AG09319 (cell line): ENCODE data around the gene CYB5A.

Experiments used
- DNase-seq: peaks from one replicate; pipeline ENCODE4 v3.0.0-alpha.2; 2010; ENCODE audit warnings: low read depth; ENCODE audit errors: extremely low read depth
- TF ChIP-seq, protein P1 (sequence below): IDR thresholded peaks from 2 replicates; pipeline ENCODE4 v1.5.1; 2011; ENCODE audit warnings: low read depth, mild to moderate bottlenecking, inconsistent platforms, low read length, moderate library complexity

The CYB5A gene

DNA sequence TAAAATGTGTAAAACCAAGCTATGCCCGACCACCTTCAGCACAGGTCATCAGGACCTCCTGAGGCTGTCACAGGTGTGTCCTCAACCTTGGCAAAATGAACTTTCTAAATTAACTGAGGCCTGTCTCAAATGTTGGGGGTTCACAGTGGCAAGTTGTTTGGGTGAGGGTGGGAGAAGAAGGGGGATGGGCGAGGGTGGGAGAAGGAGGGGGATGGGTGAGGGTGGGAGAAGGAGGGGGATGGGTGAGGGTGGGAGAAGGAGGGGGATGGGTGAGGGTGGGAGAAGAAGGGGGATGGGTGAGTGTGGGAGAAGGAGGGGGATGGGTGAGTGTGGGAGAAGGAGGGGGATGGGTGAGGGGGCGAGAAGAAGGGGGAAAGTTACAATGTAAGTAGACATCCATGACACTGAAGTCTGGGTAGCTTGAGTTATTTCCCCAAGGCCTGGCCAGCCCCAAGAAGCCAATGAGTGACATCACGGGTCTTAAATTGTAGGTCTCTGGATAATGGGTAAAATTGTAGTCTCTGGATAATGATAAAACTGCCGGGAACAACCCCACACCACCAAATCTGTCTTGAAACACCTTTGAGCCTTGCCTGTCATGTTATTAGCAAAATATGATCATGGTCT is 87.1 kb downstream of the CYB5A start:
- TF ChIP-seq, protein P1, sequence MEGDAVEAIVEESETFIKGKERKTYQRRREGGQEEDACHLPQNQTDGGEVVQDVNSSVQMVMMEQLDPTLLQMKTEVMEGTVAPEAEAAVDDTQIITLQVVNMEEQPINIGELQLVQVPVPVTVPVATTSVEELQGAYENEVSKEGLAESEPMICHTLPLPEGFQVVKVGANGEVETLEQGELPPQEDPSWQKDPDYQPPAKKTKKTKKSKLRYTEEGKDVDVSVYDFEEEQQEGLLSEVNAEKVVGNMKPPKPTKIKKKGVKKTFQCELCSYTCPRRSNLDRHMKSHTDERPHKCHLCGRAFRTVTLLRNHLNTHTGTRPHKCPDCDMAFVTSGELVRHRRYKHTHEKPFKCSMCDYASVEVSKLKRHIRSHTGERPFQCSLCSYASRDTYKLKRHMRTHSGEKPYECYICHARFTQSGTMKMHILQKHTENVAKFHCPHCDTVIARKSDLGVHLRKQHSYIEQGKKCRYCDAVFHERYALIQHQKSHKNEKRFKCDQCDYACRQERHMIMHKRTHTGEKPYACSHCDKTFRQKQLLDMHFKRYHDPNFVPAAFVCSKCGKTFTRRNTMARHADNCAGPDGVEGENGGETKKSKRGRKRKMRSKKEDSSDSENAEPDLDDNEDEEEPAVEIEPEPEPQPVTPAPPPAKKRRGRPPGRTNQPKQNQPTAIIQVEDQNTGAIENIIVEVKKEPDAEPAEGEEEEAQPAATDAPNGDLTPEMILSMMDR, result no peak
- no peak for DNase-seq

DNA sequence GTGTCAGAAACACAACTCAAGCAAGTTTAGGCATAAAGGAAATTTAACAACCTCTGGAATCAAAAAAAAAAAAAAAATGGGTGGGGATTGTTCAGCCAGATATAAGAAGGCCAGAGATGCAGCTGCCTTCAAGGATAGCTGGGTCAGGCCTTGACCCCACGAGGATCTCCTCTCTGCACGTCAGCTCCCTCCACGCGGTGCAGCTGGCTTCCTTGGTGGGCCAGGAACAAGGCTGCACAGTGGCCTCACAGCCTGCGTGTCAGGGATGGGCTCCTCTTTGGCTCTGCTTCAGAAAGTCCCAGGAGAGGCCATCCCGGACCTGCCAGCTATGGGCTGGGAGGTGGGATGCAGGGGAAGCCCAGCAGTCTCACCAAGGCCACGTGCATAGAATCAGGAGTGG is 88.0 kb downstream of the CYB5A start:
- DNase-seq, result no peak
- TF ChIP-seq, protein P1, result no peak
